RWPE1 (cell line): ENCODE data around the gene C3orf33.
"Not testable (repeated sequence)": the region's sequence is repeated elsewhere in the genome, so short reads cannot be mapped to it uniquely, and the experiment has no call there.

ENCODE experiments used
- CTCF ChIA-PET: fragments of 350-600 bp; sonication (Branson Sonifier 250); formaldehyde crosslinking; extraction: SDS; loops from one replicate; lab custom pipeline; 2021; lab: Yijun Ruan, JAX
- POLR2A ChIA-PET: fragments of 400-600 bp; formaldehyde crosslinking; extraction: SDS; loops from one replicate; lab custom pipeline; 2020; ENCODE audit warnings: antibody characterized with exemption; ENCODE audit not compliant: low non-redundant PET; lab: Yijun Ruan, JAX
- DNase-seq: peaks from one replicate; pipeline ENCODE4 v3.0.0; 2012; ENCODE audit warnings: low spot score
- H3K27ac ChIP-seq: fragments of 450-650 bp; 2 replicates; pipeline ENCODE4 v1.5.1; 2017
- CTCF ChIP-seq: fragments of 450-650 bp; conservative IDR thresholded peaks from 2 replicates; pipeline ENCODE4 v1.5.1; 2017; ENCODE audit warnings: low read depth, mild to moderate bottlenecking

Gene C3orf33

GRCh38 chr3:155847993-155848392, 41.9 kb upstream of the C3orf33 start:
- no peak for DNase-seq
- H3K27ac ChIP-seq, result no peak overlapping the region
- POLR2A ChIA-PET, result no interaction called here
- no peak for TF ChIP-seq CTCF
- CTCF ChIA-PET, result no interaction called here

- ChIA-PET POLR2A (interaction anchor here (0.7 kb wide), 1 partner anchor 23 kb away, joined by 6 read pairs; no protein-coding TSS in a partner anchor), CTCF (no interaction called here)
- no peak for DNase-seq
- no peak for TF ChIP-seq CTCF
- H3K27ac ChIP-seq, result no peak overlapping the region
Observed at GRCh38 chr3:155846119-155846518, 40.0 kb upstream of the C3orf33 start.

GRCh38 chr3:155843569-155843968, 37.5 kb upstream of the C3orf33 start:
- ChIA-PET POLR2A (interaction anchor here (0.8 kb wide), 1 partner anchor 10 kb away, joined by 3 read pairs; no protein-coding TSS in a partner anchor), CTCF (no interaction called here)
- TF ChIP-seq CTCF, result no peak
- no peak overlapping the region for H3K27ac ChIP-seq
- DNase-seq, result no peak

GRCh38 chr3:155835341-155836071, 29.4 kb upstream of the C3orf33 start:
- DNase-seq, result no peak
- CTCF ChIA-PET, result no interaction called here
- TF ChIP-seq CTCF, result no peak
- H3K27ac ChIP-seq, result no peak overlapping the region
- POLR2A ChIA-PET, result no interaction called here

GRCh38 chr3:155828490-155829098, 22.5 kb upstream of the C3orf33 start:
- CTCF ChIA-PET, result interaction anchor here (0.6 kb wide), 1 partner anchor 204 kb away, joined by 3 read pairs; no protein-coding TSS in a partner anchor
- H3K27ac ChIP-seq, DNase-seq, POLR2A ChIA-PET: not testable (repeated sequence)

- ChIA-PET CTCF (interaction anchor here (1.5 kb wide), 1 partner anchor 9 kb away, joined by 5 read pairs; the partner anchor contains the start of gene C3orf33), POLR2A (no interaction called here)
- TF ChIP-seq CTCF, result no peak
- no peak overlapping the region for H3K27ac ChIP-seq
- DNase-seq, result no peak
Observed at GRCh38 chr3:155815030-155815545, 9.0 kb upstream of the C3orf33 start.

- POLR2A ChIA-PET, result not testable (repeated sequence)
Observed at GRCh38 chr3:155813224-155813623, 7.1 kb upstream of the C3orf33 start.

More at GRCh38 chr3:155813224-155813623, 7.1 kb upstream of the C3orf33 start:
- H3K27ac ChIP-seq, DNase-seq, CTCF ChIA-PET: not testable (repeated sequence)
